Fibroblast of peridontal ligament (primary cell): Measurements from ENCODE around the gene MYO7B.

Experiments used
- DNase-seq: peaks from one replicate; pipeline ENCODE4 v3.0.0-alpha.2; 2010; ENCODE audit errors: extremely low read depth

The MYO7B gene

DNA sequence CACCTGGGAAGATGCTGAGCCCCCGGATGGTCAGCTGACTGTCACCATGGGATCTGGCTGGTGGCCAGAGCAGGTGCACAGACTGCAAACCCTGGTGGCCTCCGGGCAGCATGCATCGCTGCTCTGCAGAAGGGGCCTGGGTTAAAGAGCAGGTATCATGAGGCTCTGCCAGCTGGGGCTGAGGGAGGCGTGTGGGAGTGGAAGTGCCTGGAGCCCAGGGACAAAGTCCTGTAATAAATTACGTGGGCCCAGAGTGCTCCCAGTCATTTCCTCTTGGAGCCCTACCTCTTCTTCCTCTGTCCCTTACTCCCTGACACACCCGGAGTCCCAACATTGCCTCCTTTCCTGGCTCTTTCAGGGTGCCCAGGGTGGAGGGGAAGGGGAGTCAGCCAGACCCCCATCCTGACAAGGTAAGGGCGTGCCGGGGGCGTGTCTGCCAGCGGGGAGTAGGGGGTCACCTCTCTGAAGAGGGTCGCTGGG lies at the start of gene MYO7B:
Gene MYO7B (plus strand): TSS at position 262 of the 480 bp plus-strand sequence. CDS start 24,040 bp downstream, outside the sequence.
- no peak for DNase-seq

DNA sequence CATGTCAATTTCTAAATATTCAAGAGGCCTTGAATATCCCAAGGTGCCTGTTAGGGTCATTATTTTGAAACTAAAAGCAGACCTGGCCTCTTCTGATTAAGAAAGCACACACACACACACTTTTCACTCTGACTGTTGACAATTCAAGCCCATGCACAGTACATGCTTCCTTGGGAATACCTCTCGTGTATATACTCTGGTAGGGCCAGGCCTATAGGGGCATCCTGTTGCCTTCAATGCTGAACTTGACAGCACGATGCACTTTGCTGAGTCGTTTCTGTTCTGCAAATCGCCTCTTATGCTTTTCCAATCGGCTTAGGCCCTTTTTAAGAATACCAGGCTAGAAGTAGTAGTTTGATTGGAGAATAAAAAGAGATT lies 49.8 kb upstream of the MYO7B start:
- no peak for DNase-seq

DNA sequence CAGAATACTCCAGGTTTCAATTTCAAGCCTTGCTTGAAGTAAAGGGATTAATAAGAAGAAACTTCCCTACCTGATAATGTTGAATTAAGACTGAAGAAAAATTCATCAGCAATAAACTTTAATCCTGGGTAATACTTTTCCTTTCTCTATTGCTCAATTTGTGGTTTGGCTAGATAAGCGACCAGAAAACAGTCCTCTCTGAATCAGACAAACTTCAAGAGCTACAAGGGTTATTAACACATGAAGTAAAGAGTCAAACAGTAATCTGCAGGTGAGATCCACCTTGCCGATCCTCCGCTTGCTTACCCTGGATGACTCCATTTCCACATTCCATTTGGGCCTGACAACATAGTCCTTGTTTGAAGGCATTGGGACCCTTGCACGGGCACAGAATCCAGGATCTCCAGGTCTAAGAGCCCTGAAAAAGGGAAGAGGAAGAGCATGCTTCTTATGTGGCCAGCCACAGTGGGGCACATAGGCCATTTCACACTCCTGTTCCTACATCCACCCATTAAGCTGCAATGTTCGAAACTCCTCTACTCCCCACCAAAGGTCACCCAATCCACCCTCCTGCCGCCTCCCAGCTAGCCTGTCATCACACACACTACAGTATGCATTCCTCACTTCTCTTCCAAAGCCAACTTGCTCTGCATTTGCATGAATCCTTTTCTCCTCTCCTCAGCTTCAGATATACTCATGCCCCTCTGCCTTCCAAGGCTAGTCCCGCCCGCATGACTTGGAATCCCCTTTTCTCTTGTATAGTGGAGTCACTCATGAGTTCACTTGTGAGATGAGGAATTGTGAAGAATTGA lies 49.0 kb upstream of the MYO7B start:
- peak; percentile 51 for DNase-seq

DNA sequence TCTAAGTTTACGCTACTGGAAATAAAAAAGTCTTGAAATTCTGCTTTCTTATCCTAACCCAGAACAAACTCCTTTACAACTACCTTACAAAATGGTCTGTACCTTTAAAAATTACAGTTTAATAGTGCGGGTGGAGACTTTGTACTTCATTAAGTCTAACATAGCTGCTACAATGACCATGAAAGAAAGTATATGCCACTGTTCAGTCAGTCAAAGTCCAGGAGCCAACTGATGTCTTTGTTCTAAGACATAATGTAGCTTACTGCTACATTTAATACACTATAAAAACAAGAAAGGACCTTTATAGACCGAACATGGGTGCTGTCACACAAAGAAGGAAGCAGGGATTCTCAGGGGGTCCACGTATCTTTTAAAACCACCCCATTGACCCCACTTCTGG lies 45.2 kb upstream of the MYO7B start:
- no peak for DNase-seq

DNA sequence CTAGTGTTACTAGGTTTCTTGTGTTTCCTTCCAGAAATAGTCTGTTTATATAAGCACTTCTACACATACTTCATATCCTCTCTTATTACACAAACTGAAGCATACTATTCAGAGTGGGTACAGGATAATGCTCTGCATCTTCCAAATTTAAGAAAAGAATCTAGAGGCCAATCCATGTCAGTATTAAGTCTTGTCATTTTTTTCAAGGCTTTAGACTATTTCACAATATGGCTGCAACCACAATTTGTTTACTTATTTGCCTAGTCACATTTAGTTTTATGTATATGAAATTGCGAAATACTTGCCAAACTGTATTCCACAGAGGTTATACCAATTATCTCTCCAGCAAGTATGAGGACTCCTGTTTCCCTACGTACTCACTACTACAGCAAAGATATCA lies 37.1 kb upstream of the MYO7B start:
- peak; percentile 91 for DNase-seq

DNA sequence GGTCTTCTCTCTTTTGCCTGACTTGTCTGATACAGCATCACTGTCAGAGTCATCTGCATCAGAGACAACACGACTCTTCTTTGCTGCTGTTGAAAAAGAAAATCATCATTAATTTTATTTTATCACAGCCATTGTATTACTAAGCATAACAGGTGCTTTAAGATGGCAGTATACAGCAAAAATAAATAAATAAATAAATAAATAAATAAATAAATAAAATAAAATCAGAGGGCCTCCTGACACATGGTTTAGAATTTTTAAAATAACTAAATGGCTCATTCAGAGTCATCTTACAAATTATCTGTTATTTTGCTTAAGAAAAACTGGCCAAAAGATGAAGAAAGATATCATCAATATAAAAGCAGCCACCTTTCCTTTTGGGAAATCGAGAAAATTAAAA lies 32.0 kb upstream of the MYO7B start:
- no peak for DNase-seq

DNA sequence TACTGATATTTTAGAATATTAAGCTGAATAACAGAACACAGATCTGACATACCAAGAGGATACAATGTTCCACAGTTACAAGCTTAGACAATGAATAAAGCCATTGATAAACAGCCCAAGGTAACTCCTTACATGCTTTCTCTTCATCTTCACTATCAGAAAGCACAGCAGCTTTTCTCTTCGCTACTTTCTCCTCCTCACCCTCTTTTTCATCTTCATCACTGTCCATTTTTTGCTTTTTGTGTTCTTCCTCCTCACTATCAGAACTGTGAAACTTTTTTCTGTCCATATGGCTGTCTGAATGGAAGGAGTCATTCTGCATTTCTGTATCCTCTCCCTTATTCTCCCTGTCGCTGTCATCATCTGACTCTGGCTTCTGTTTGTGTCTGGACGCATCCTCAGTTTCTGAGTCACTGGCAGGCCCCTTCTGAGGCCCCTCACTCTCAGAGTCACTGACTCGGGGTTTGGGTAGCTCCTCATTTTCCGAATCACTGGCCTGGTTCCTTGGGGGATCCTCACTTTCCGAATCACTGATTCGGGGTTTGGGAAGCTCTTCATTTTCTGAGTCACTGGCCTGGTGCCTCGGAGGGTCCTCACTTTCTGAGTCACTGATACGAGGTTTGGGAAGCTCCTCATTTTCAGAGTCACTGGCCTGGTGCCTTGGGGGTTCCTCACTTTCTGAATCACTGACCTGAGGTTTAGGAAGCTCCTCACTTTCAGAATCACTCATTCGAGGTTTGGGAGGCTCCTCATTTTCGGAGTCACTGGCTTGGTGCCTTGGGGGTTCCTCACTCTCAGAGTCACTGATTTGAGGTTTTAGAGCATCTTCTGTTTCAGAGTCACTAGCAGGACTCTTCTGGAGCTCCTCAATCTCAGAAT lies 30.7 kb upstream of the MYO7B start:
- DNase-seq: no peak

DNA sequence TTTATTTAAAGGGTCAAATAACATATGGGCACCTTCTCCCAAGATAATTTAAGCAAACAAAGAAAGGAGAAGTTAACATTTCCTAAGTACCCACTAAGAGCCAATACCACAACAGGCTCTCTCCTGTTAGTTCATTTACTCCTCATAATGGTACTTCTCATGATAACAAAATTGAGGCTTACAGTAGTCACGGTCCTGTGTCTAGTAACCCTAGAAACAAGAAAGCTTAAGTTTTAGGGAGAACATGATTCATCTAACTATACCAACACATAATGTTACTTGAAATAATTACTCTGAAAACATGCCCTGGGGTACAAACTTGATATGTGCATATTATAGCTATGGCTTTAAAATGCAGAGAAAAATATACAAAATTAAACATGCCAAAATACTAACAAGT lies 29.0 kb upstream of the MYO7B start:
- peak; percentile 35 for DNase-seq

DNA sequence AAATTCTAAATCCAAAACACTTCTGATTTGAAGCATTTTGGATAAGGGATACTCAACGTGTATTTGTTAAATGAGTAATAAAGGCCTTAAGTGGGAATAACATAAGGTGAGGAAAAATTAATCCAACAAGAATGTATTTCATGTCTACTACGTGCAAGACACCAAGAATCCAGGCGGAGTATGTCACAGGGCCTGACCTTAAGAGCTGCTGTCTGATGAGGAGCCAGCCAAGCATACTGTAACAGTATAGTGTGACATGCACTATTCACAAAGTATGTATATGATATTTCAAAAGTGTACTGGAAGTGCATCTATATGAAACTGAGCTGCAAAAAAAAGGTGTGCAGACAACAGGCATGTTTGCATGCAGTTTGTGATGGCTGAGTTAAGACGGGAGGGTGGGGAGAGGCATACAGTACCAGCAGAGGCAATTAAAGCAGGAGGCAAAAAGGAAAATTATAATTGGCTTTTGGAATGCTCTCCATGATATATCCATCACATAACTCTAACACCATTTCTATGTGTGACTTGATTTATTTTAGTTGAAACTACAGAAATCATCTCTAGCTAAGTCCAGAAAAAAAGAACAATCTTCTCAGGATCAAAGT lies 27.4 kb upstream of the MYO7B start:
- DNase-seq: no peak

DNA sequence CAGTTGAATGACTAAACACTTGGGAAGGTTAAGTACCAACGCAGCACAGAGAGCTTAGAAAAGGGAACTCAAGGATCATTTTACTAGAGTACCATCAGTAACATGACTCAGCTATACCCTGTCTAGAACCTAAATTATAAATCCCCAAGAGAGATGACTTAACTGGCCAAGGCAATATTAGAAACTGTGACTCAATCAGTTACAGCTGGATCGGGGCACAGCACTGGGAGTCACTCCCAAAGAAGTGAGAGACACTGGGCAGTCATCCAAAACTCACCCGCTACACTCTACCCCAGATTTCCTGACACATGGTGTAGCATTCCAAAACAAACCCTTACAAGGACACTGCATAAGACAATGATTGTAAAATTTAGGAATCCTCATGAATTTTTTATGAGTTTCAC lies 26.9 kb upstream of the MYO7B start:
- DNase-seq: peak; percentile 100

DNA sequence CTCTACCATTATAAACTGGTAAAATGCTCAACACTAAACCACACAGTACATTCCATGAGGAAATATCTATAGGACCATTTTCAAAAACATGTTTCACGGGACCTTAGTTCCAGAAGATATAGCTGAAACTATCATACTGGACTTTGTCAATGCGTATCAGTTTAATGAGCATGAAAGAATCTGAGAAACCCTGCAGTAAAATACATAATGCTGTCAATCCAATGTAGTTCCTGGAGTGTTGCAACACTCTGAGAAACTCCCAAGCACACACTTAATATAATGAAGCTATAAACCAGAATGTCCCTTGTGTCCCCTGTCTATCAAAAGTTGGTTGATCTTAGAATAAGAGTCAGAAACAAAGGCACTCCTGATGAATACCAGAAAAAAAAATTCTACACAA lies 25.4 kb upstream of the MYO7B start:
- no peak for DNase-seq

DNA sequence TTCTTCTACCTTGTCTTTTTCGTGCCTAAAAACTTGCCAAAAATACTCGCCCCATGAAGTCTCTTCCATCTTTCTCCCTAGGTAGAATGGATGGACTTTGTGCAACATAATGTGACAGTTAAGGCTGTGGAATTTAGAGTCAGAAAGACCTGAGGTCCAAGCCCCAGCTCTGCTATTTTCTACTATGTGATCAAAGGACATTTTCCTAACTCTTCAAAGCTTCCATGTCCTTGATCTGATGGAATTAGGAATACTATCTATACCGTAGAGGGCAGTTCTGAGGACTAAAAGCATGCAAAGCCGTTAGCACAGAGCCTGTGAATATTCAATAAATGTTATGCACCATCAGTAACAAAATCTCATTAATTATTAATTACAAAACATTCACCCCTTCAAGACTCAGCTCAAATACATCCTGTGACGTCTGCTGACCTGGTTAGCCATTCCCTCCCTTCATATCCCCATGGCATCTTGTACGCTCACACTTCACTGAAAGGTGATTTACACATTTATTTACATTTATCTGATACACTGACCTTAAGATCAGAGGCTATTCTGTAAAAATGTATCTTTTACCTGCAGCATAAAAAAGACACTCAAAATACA lies 24.3 kb upstream of the MYO7B start:
- no peak for DNase-seq

DNA sequence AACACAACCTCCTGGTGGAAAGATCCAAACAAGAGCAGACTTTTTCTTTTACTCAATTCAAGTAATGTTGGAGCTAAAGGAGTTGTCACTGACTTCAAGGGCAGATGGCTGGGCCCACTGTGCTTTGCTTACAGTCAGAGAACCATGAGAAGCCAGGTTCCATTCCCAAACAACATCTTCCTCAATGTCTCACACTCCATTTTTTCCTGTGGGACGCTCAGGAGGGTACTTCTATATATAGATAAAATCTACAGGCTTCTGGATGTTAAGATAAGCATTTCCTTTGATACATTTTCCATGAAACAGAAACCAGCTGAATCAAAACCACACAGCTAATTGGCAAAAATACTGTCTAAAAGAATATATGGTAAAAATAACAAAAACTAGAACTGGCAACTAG lies 23.6 kb upstream of the MYO7B start:
- no peak for DNase-seq

DNA sequence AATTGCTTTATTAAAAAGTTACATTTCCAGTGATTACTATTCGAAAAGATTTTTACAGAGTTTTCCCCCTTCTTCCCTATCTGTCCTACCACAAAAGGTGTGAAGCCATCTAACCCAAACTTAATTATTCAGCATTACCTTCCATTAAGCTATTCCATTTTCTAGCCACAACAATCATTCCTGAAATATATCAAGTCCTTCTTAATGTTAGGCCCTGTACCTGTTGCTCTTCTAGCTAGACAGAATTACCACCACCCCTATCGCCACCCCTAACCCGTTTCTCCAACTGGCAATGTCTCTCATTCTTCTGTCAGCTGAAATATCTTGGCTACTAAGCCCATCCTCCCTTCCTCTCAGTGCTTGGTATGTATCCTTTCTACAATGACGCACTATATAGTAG lies 23.1 kb upstream of the MYO7B start:
- DNase-seq: no peak

DNA sequence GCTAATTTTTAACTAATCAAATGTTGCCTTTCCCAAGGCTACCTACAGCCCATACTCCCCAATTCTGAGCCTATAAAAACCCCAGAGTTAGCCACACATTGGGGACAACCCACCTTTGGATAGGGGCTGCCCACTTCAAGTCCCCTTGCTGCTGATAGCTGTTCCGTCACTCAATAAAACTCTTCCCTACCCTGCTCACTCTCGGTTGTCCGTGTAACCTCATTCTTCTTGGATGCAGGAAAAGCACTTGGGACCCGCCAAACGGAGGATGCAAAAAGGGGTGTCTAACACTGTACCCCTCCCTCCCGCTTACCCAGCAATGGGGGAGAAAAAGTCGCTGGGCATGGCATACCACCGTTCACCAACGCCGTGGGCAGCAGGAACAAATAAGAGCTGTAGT lies 21.4 kb upstream of the MYO7B start:
- no peak for DNase-seq

DNA sequence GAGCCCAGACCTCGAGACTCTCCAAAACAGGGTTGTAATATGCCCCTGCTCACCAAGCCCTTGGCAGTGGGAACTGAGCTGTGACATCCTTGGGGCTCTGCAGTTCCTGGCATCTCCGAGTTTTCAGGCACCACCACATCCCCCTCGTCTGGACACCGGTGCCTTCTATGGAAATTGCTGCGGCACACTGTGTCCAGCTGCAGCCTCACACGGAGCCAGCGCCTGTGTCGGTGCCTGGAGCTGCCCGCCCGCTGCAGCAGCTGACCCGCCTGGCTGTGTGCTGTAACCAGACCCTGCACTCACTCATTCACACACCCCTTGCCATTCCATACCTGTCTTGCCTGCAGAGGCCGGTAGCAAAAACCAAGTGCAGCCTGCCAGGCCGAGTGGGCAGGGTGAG lies 21.0 kb upstream of the MYO7B start:
- no peak for DNase-seq

DNA sequence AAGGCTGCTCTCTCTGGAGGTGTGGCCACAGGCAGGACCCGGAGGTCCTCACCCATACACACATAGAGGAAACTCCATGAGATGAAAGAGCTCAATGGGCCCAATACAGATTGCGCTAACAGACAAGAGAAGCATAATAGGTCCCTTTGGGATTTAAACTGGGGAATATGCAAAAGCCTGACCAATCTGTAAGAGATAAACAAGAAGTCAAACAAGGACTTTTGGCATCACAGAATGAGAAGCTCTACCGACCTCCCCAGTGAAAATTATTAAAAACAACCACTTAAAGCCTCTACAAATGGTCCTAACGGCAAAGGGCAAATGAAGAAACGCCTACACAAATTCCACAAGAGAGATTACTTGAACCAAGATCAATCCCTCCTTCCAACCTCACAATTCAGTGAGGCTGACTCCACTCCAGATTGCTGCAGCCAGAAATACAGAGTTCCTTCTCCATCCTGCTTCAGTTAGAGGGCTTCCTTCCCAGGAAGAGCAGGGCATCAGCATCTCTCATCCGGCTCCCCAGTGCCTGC lies 20.0 kb upstream of the MYO7B start:
- DNase-seq: peak; percentile 53

DNA sequence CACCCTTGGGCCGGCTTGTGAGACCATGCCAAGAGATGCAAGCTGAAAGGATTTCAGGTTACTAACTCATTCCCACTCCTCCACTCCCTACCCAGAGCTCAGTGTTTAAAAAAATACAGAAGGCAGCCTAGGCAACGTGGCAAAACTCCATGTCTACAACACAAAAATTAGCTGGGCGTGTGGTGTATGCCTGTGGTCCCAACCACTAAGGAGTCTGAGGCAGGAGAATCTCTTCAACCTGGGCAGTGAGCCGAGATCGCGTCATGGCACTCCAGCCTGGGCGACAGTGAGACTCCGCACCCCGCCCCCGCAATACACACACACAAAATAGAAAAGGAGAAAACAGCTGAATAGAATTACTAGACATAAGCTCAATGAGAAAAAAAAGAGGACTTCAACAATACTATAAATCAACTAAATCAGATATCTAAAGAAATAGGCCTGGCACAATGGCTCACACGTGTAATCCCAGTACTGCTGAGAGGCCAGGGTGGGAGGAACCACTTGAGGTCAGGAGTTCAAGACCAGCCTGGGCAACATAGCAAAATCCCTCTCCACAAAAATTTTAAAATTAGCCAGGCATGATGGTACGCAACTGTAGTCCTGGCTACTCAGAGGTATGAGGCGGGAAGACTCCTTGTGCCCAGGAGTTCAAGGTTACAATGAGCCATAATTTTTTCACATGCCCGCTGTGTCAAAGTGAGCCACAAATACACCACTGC lies 19.3 kb upstream of the MYO7B start:
- DNase-seq: peak; percentile 99

DNA sequence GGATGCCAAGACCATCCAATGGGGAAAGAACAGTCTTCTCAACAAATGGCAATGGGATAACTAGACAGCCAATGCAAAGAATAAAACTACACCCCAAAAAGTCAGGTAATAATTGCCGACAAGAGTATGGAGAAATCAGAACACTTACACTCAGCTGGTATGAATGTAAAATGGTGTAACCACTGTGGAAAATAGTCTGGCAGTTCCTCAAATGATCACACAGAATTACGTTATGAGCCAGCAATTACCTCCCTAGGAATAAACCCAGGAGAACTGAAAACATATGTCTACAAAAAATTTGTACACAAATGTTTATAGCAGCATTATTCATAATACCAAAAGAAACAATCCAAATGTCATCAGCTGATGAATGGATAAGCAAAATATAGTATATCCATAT lies 18.0 kb upstream of the MYO7B start:
- peak; percentile 54 for DNase-seq

DNA sequence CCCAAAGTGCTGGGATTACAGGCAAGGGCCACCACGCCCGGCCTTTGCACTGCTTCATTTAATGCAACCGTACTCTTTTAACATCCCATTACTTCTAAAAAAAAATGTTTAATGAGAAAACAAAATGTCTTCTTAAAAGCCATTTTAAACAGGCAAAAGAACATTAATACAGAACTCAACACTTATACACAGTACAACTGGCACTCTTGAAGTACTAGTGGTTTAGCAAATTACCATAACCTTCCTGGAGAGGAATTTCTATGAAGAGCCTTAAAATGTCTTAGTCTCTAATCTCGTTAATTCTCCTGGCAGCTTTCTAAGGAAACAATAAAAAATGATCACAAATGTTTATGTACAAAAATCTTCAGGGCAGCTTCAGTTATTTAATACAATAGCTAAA lies 15.1 kb upstream of the MYO7B start:
- no peak for DNase-seq

DNA sequence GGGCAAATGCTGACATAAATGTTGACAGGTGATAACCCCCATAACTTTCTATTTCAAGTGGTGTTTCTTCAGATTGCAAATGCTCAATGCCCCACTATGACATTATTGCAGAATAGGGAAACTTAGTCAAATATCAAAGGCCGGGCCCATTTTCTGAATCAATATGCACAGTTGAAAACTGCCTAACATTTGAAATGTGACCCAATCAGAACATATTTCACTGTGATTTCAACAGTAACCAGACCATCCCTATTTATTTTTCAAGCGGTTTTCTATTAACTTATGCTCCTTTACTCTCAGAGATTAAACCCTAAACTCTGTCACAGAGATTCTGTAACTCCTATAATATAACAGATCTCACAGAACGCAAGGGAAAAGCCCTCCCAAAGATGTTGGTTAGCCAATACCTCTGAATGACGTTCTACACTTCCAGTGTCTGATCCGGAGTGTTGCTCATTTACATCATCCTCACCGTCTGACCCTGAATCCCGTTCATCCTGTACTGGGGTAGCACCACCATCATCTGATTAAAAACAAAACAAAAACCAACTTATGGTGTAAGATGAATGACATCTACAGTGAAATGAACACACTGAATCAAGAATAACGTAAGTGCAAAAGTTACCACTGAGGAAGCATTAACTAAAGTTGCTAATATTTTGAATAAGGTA lies 12.1 kb upstream of the MYO7B start:
- DNase-seq: no peak
